ENCODE data around the gene ZBTB21. TPM values are rescaled to one million over a fixed set of nuclear protein-coding genes. Genes with fewer than 3 reads are reported as not detected.

The ZBTB21 gene
- total RNA-seq, 1 experiment from 2014 or later = 18.1 TPM

DNA sequence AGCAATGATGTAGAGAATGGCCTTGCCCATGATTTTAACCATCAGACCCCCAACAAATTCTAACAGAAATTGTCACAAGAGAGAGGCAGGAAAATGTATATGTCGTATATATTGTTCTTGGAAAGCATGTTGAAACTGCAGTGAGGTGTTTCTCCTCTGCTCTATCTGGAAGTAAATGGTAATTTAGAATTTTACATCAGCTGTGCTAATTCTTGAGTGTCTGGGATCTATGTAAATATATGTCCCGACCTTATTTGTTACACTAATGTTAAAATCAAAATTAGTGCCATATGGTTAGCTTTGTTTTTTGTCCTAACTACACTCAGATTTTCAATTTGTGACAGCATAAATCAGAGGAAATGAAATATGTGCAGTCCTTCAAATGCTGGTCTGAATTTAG lies 20.5 kb downstream of the ZBTB21 start:
- TF ChIP-seq CTCF (conservative IDR thresholded peaks at IDR 0.05) = no peak
- Histone ChIP-seq H3K9me3 (ENCODE audit: control insufficient read depth, low read depth, low read length) (no peaks in the 10 kb centered on the region), H2AK5ac (ENCODE audit: insufficient read length, low read length) (no peak overlapping the region), H3K23me2 (ENCODE audit: insufficient read length, low read depth, low read length, poor library complexity, severe bottlenecking) (no peaks in the 10 kb centered on the region), H3K9ac (ENCODE audit: extremely low read depth, insufficient read length, low read length) (no peak overlapping the region), H2BK20ac (ENCODE audit: low read depth, low read length, poor library complexity, severe bottlenecking) (no peak overlapping the region), H4K20me1 (ENCODE audit: control insufficient read depth, insufficient read depth, insufficient read length) (no peaks in the 10 kb centered on the region), H3K23ac (ENCODE audit: insufficient read length, low read depth, low read length) (no peak overlapping the region), H3T11ph (ENCODE audit: low read length) (no peak overlapping the region), H2BK5ac (ENCODE audit: insufficient read length, low read length) (no peak overlapping the region), H3K27me3 (ENCODE audit: insufficient read depth, low read length) (no peaks in the 10 kb centered on the region), H2BK120ac (ENCODE audit: low read depth, low read length, poor library complexity, severe bottlenecking) (no peak overlapping the region), H3K4ac (ENCODE audit: low read depth, low read length) (no peak overlapping the region), H4K5ac (ENCODE audit: insufficient read length, low read depth, low read length) (no peak overlapping the region), H2AFZ (ENCODE audit: low read length) (no peak overlapping the region), H2BK15ac (ENCODE audit: low read depth, low read length) (no peak overlapping the region), H4K8ac (replicated peaks; ENCODE audit: insufficient read length, low read depth, low read length) (no peak overlapping the region), H3K79me2 (ENCODE audit: insufficient read depth, low read length) (no peaks in the 10 kb centered on the region), H3K27ac (ENCODE audit: insufficient read length, low read depth, low read length) (no peak overlapping the region), H3K18ac (ENCODE audit: insufficient read length, low read depth, low read length) (no peak overlapping the region), H4K91ac (ENCODE audit: insufficient read length, low read depth, low read length) (no peak overlapping the region), H3K4me2 (ENCODE audit: insufficient read depth, insufficient read length, low read length) (no peak overlapping the region), H3K79me1 (ENCODE audit: insufficient read depth, low read depth, low read length, poor library complexity, severe bottlenecking) (no peaks in the 10 kb centered on the region), H3K4me1 (ENCODE audit: insufficient read depth, low read length) (no peaks in the 10 kb centered on the region), H2BK12ac (ENCODE audit: insufficient read length, low read depth, low read length) (no peak overlapping the region), H3K14ac (ENCODE audit: insufficient read depth, low read length) (no peak overlapping the region), H3K56ac (ENCODE audit: insufficient read length, low read depth, low read length) (no peak overlapping the region)
- WGBS (ENCODE audit: extremely low coverage, insufficient read length, low lambda C conversion rate) = no CpG with 5 or more reads among the region's 2 CpGs
- H3K27me3 Mint-ChIP-seq (ENCODE audit: low read depth) = no peaks in the 10 kb centered on the region
- no peak overlapping the region for H3K4me3 Mint-ChIP-seq
- no peaks in the 10 kb centered on the region for H3K4me1 Mint-ChIP-seq
- H3K27ac Mint-ChIP-seq = no peak overlapping the region
- peaks cover 34 to 39% (median 39%) of the 10 kb centered on the region in 3 experiments for H3K36me3 Mint-ChIP-seq (ENCODE audit: insufficient read depth in 1 of 3, low read depth in 3 of 3)
- DNase-seq = no peak
- H3K9me3 Mint-ChIP-seq = no peaks in the 10 kb centered on the region
